ENCODE measurements around the gene HAUS5. TPM values are rescaled to one million over a fixed set of nuclear protein-coding genes. Genes with fewer than 3 reads are reported as not detected.

The HAUS5 gene
- polyA plus RNA-seq, 1 donor (not counting 4 experiments of a cell fraction or from before 2014, with no cell fraction given) = 3.7 TPM

- no peak for TF ChIP-seq EZH2 (IDR thresholded peaks at IDR 0.05; ENCODE audit: low read length)
- dilution Hi-C loops (cut with MboI; ENCODE audit: extremely low pct_ligation_motif_present, low sequenced_read_pairs) = no loop called here
Observed at GRCh38 chr19:35566738-35567137, 45.8 kb upstream of the HAUS5 start.

GRCh38 chr19:35569281-35569781, 43.2 kb upstream of the HAUS5 start:
- Histone ChIP-seq H3K9me3 (ENCODE audit: control insufficient read depth, low read depth, low read length) (no peaks in the 10 kb centered on the region), H3K27ac (ENCODE audit: control insufficient read depth, insufficient read depth, low read length) (no peak overlapping the region), H3K27me3 (ENCODE audit: control insufficient read depth, extremely low read depth, insufficient read depth, low read length) (no peaks in the 10 kb centered on the region), H3K79me2 (ENCODE audit: control insufficient read depth, insufficient read depth, low read length) (no peaks in the 10 kb centered on the region), H2AFZ (ENCODE audit: control insufficient read depth, low read length) (no peak overlapping the region), H3K9ac (ENCODE audit: control insufficient read depth, extremely low read depth, insufficient read depth, low read length) (no peak overlapping the region), H3K9me1 (ENCODE audit: control insufficient read depth, extremely low read depth, insufficient read depth, low read length) (no peaks in the 10 kb centered on the region), H3K36me3 (ENCODE audit: control insufficient read depth in 2 of 2, extremely low read depth in 1 of 2, insufficient read depth in 2 of 2, low read length in 2 of 2) (no peaks in the 10 kb centered on the region), H3K4me1 (ENCODE audit: control insufficient read depth, extremely low read depth, insufficient read depth, low read length) (no peaks in the 10 kb centered on the region), H4K20me1 (ENCODE audit: control insufficient read depth, extremely low read depth, insufficient read depth, low read length) (no peaks in the 10 kb centered on the region), H3K4me2 (ENCODE audit: control insufficient read depth, extremely low read depth, insufficient read depth, low read depth, low read length) (no peak overlapping the region), H3K4me3 (ENCODE audit: control insufficient read depth in 2 of 3, extremely low read depth in 1 of 3, insufficient read depth in 2 of 3, low read depth in 1 of 3, low read length in 3 of 3) (no peak overlapping the region)
- FAIRE-seq = no peak
- no peak for TF ChIP-seq CTCF (optimal IDR thresholded peaks at IDR 0.05 in 1 of 3, IDR thresholded peaks at IDR 0.05 in 1 of 3, conservative IDR thresholded peaks at IDR 0.05 in 1 of 3; ENCODE audit: extremely low read depth in 1 of 3, insufficient read depth in 2 of 3, low read length in 3 of 3)
- TF ChIP-seq EZH2 (IDR thresholded peaks at IDR 0.05; ENCODE audit: low read length) = no peak
- dilution Hi-C loops (cut with MboI; ENCODE audit: extremely low pct_ligation_motif_present, low sequenced_read_pairs) = no loop called here
- DNase-seq (ENCODE audit: low read depth, low spot score) = no peak

More at GRCh38 chr19:35566738-35567137, 45.8 kb upstream of the HAUS5 start:
- no peak overlapping the region for H3K4me2 ChIP-seq (ENCODE audit: control insufficient read depth, extremely low read depth, insufficient read depth, low read depth, low read length)
- no peaks in the 10 kb centered on the region for H3K27me3 ChIP-seq (ENCODE audit: control insufficient read depth, extremely low read depth, insufficient read depth, low read length)
- H3K9me3 ChIP-seq (ENCODE audit: control insufficient read depth, low read depth, low read length) = no peaks in the 10 kb centered on the region
- H3K79me2 ChIP-seq (ENCODE audit: control insufficient read depth, insufficient read depth, low read length) = no peaks in the 10 kb centered on the region
- H3K27ac ChIP-seq (ENCODE audit: control insufficient read depth, insufficient read depth, low read length) = no peak overlapping the region
- DNase-seq (ENCODE audit: low read depth, low spot score) (no peak), FAIRE-seq (no peak)
- no peak overlapping the region for H3K9ac ChIP-seq (ENCODE audit: control insufficient read depth, extremely low read depth, insufficient read depth, low read length)
- no peaks in the 10 kb centered on the region for H4K20me1 ChIP-seq (ENCODE audit: control insufficient read depth, extremely low read depth, insufficient read depth, low read length)
- H3K9me1 ChIP-seq (ENCODE audit: control insufficient read depth, extremely low read depth, insufficient read depth, low read length) = no peaks in the 10 kb centered on the region
- no peak overlapping the region for H3K4me3 ChIP-seq (ENCODE audit: control insufficient read depth in 2 of 3, extremely low read depth in 1 of 3, insufficient read depth in 2 of 3, low read depth in 1 of 3, low read length in 3 of 3)
- H2AFZ ChIP-seq (ENCODE audit: control insufficient read depth, low read length) = no peak overlapping the region
- H3K4me1 ChIP-seq (ENCODE audit: control insufficient read depth, extremely low read depth, insufficient read depth, low read length) = no peaks in the 10 kb centered on the region
- no peaks in the 10 kb centered on the region for H3K36me3 ChIP-seq (ENCODE audit: control insufficient read depth in 2 of 2, extremely low read depth in 1 of 2, insufficient read depth in 2 of 2, low read length in 2 of 2)

GRCh38 chr19:35571406-35571965, 41.0 kb upstream of the HAUS5 start:
- Histone ChIP-seq H3K4me1 (ENCODE audit: control insufficient read depth, extremely low read depth, insufficient read depth, low read length) (no peaks in the 10 kb centered on the region), H3K27me3 (ENCODE audit: control insufficient read depth, extremely low read depth, insufficient read depth, low read length) (no peaks in the 10 kb centered on the region), H3K9me3 (ENCODE audit: control insufficient read depth, low read depth, low read length) (no peaks in the 10 kb centered on the region), H3K36me3 (ENCODE audit: control insufficient read depth in 2 of 2, extremely low read depth in 1 of 2, insufficient read depth in 2 of 2, low read length in 2 of 2) (no peaks in the 10 kb centered on the region), H3K9ac (ENCODE audit: control insufficient read depth, extremely low read depth, insufficient read depth, low read length) (no peak overlapping the region), H4K20me1 (ENCODE audit: control insufficient read depth, extremely low read depth, insufficient read depth, low read length) (no peaks in the 10 kb centered on the region), H3K79me2 (ENCODE audit: control insufficient read depth, insufficient read depth, low read length) (no peaks in the 10 kb centered on the region), H2AFZ (ENCODE audit: control insufficient read depth, low read length) (no peak overlapping the region), H3K4me2 (ENCODE audit: control insufficient read depth, extremely low read depth, insufficient read depth, low read depth, low read length) (no peak overlapping the region), H3K9me1 (ENCODE audit: control insufficient read depth, extremely low read depth, insufficient read depth, low read length) (no peaks in the 10 kb centered on the region), H3K4me3 (ENCODE audit: control insufficient read depth in 2 of 3, extremely low read depth in 1 of 3, insufficient read depth in 2 of 3, low read depth in 1 of 3, low read length in 3 of 3) (no peak overlapping the region), H3K27ac (ENCODE audit: control insufficient read depth, insufficient read depth, low read length) (no peak overlapping the region)
- no peak for FAIRE-seq
- dilution Hi-C loops (cut with MboI; ENCODE audit: extremely low pct_ligation_motif_present, low sequenced_read_pairs) = no loop called here
- no peak for DNase-seq (ENCODE audit: low read depth, low spot score)
- TF ChIP-seq EZH2 (IDR thresholded peaks at IDR 0.05; ENCODE audit: low read length) (no peak), CTCF (optimal IDR thresholded peaks at IDR 0.05 in 1 of 3, IDR thresholded peaks at IDR 0.05 in 1 of 3, conservative IDR thresholded peaks at IDR 0.05 in 1 of 3; ENCODE audit: extremely low read depth in 1 of 3, insufficient read depth in 2 of 3, low read length in 3 of 3) (no peak)

Measured in keratinocyte (primary cell).